Activated CD8-positive, alpha-beta memory T cell treated with anti-CD3 and anti-CD28 coated beads, Interleukin-2, amount 50 U/mL, for 48 hours (primary cell): ENCODE results near the gene WSCD2.

Experiments
- DNase-seq: peaks from one replicate; pipeline ENCODE4 v3.0.0-alpha.2; 2020

The WSCD2 gene

GRCh38 chr12:108109954-108110353, 19.1 kb upstream of the WSCD2 start:
- DNase-seq: no peak

GRCh38 chr12:108110844-108111243, 18.2 kb upstream of the WSCD2 start:
- no peak for DNase-seq

- DNase-seq: no peak
Observed at GRCh38 chr12:108112832-108113556, 16.1 kb upstream of the WSCD2 start.

- DNase-seq: no peak
Observed at GRCh38 chr12:108115123-108116121, 13.7 kb upstream of the WSCD2 start.

DNA sequence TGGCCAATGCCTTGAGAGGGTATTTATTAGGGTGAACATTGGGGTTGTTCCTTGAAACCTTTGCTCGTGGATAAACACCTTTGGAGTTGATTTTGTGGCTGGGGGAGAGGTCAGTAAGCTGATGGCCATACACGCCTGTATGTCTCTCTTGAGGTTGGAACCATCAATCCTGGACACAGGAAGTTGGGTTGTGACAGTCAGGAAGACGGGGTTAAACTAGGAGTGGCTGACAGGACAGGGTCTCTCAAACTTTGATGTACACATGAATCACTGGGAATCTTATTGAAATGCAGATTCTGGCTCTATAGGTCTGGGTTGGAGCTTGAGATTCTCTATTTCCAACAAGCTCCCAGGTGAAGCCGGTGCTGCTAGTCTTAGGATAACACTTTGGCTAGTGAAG, 12.8 kb upstream of the WSCD2 start:
- no peak for DNase-seq

- DNase-seq: no peak
Observed at GRCh38 chr12:108116699-108117098, 12.4 kb upstream of the WSCD2 start.

GRCh38 chr12:108117163-108117849, 11.8 kb upstream of the WSCD2 start:
- DNase-seq: no peak

DNA sequence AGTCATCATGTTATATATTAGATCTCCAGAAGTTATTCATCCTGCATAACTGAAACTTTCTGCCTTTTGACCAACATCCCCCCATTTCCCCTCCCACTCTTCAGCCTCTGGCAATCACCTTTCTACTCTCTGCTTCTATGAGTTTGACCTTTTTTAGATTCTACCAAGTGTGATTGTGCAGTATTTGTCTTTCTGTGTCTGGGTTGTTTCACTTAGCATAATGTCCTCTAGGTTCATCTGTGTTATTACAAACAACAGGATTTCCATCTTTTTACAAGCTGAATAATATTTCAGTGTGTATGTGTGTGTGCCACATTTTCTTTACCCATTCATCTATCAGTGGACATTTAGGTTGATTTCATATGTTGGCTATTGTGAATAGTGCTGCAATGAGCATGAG, 11.2 kb upstream of the WSCD2 start:
- DNase-seq: no peak

DNA sequence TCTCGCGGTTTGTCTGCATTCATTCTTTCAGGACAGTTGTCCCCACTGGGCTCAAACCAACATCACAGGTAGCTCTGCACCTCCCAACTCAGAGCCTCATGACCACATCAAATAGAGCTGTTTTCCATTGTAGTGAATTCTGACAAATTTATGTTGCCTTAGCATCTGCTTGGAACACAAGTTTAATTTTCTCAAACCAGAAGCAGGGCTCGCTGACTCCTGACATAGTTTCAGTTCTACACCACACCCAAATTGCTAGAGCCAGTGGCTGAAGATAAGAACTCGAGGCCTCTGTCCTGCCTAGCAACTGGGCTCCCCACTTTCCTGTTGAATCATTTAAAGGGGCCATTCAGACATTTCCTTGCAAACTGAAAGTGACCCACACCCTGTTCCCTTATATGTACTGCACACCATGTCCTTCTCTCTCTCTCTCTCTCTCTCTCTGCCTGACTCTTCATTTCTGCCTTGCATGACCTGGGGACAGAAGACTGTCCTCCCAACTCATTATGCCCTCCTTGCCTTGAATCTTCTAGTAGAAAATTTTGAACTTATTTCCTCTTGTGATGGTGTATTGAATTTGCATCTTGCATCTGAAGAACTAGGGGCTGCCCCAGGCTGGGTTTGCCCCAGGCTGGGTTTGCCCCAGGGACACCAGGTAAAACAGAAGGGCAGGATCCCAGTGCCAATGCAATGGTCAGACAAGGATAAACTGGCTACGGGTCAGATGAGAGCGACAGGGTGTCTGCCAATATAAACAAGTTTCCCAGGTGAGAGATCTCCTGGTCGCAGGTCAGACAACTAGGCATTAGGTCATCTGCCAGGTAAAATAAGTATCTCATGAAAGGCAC, 9.7 kb upstream of the WSCD2 start:
- DNase-seq: no peak

- DNase-seq: no peak
Observed at GRCh38 chr12:108119974-108120862, 8.9 kb upstream of the WSCD2 start.

DNA sequence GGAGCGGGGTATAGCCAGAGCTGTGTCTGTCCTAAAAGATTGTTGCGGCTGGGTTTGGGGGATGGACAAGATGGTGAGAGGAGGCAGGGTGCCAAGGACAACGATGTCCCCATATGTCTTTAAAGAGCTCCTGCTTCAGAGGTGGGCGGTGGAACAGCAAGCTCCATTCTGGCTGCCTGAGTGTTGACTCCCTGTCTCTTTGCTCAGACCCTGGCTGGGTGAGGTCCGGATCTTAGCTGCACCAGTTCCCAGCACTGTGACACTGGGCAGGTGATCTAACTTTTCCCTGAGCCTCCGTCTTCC, 8.3 kb upstream of the WSCD2 start:
- DNase-seq: no peak

DNA sequence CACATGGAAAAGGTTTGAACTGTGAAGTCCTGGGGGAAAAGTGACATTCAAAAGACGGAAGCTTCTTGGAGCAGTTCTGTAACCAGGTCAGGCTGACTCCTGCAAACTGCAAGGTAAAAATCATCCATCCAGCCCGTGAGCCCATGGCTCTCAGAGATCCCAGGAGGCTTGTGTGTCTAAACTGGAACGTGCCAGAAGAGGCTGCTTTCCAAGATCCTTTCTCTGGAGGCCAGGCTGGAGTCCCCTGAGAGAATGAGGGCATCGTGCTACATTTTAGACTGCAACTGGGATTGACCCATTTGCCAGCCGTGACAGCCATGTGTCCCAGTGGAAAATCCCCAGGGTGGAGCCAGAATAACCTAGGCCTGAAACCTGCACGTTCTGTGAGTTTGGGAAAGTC, 7.8 kb upstream of the WSCD2 start:
- DNase-seq: no peak

DNA sequence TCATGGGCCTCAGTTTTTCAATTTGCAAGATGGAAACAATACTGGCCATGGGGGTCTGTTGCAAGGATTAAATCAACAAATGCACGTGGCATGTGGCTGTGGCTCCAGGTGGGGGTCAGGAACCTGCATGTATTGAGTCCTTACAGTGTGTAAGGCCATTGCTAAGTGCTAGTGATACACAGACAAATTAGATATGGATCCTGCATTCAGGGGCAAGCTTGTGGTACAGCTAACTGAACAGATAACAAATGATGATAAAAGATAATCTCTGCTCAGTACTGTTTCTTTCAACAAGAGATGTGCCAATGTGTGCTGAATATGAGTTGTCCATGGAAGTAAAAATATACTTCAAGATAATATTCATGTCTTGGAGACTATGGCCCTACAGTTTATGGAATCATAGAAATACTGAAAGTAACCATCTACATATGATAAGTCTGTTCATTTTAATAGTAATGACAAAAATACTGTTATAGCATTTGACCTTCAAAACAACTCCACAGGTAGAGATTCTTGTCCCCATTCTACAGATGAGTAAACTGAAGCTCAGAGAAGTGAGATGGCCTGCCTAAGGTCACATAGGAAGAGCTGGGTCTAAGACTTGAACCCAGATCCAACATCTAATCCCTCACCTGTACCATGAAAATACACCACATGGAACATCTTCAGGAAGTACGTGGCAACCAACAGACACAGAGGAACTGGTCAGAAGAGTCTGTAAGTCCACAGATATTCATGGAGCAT, 7.2 kb upstream of the WSCD2 start:
- DNase-seq: no peak

DNA sequence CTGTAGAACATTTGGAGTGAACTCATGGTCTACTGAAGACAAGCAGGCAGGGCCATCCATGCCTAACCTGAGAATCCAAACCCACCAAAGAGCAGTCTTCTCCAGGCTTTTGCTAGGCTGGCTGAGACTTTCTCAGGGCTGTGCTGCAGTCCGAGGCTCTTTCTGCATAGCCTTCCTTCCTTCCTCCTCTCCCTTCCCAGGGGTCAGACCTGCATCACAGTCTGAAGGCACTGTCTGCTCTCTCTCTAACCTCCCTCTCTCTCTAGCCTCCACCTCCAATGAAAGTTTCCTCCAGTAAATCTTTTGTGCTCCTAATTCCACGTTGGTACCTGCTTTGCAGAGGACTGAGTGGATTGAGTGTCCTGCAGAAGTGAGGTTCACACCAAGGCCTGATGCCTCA, 6.4 kb upstream of the WSCD2 start:
- no peak for DNase-seq

- DNase-seq: no peak
Observed at GRCh38 chr12:108123402-108123801, 5.7 kb upstream of the WSCD2 start.

DNA sequence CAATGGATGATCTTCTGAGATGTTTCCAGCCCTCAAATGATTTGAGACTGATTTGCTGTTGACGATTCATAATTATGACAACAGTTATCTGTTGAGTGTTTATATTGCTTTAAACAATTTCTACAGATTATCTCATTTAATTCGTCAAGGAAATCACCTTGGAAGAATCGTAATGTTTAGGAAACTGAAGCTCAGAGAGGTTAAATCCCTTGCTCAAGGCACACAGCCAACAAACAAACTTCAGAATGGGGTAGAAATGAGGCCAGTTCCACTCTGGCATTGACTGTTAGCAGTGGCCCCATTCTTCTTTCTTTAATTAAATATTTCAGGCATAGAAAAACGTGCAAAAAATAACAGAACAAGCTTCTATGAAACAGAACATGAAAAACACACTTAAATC, 4.0 kb upstream of the WSCD2 start:
- no peak for DNase-seq

DNA sequence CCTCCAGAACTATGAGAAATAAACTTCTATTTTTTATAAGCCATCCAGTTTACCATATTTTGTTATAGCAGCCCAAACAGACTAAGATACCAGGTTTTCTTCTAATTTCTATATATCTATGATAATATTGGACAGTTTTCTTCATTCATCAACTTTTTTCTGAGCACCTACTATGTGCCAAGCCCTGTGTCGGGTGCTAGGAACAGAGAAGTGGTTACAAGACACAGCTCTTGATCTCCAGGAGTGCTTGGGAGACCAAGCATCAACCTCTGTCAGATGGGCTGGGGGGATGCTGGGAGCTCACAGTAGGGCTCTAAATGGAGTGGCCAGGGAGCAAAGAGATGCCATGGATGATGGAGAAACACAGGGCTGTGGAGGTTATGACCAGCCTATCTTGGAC, 2.9 kb upstream of the WSCD2 start:
- DNase-seq: no peak

DNA sequence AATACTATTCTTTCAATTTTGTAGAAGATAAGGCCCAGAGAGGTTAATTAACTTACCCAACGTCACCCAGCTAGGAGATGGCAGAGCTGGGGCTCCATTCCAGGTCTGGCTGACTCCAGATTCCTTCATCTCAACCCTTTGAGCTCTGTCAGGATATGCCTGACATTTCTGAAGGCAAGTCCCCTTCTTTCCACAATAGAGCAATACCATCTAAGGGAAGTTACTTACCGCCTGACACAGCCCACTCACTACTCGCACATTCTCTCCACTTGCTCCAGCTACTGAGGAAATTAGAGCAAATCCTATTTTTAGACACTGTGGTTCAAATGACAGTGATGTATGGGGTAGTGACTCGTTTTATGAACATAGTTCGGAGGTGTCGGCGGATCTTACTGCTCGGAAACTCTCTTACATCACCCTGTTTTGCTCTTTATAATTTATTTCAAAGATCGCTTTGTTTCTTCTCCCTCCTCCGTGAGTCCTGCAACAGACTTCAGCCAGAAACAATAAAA, 2.0 kb upstream of the WSCD2 start:
- DNase-seq: no peak

DNA sequence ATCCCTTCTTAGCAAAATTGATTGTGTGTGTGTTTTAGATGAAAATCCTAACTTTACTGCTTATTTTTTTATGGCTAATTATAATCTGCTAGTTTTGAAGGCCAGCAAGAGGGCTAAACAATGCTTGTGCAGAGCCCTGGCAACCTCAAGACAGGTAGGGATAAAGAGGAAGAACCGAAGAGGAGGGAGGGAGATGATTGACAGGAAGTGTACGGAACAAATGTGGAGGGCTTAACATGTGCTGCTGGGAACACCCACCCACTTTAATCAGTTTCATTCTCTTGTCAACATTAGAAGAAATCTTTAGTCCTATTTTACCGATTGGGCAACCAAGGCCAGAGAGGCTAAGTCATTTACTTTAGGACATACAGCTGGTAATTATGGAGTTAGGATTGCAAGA, 1.4 kb upstream of the WSCD2 start:
- no peak for DNase-seq

DNA sequence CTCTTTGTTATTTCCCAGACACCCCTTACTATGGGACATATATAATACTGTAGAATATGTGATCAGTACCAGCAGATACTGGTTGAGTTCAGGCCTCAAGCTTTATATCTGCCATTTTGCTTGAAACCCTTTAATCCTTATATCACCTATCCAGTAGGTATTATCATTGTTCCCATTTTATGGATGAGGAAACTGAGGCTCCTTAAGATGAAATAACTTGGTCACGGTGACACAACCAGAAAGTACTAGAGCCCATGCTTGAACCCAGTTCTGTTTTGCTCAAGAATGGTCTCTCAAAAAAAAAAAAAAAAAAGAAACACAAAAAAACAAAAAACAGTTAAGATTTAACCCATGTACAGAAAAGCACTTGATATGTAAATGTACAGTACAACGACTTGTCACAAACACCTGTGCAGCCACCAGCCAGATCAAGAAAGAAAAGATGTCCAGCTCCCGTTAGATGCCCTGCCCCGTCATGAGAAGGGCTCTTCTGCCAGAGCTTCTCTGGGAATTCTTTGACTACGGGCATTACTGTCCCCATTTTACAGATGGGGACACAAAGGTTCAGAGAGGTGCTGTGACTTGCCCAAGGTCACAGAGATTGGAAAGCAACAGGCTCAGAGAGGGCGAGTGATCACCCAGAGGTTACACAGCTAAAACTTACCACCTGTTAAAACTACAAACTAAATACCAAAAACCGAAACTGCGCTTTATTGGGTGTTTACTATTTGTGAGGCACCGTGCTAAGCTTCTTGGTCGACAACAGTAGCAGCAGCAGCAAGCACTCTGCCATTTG, 669 bp upstream of the WSCD2 start:
- no peak for DNase-seq
